ENCODE data around the gene RIBC1. TPM values are rescaled to one million over a fixed set of nuclear protein-coding genes. Genes with fewer than 3 reads are reported as not detected.

Gene RIBC1
- total and polyA plus RNA-seq, 2 experiments from 2014 or later: 2.7 to 4.0 TPM

DNA sequence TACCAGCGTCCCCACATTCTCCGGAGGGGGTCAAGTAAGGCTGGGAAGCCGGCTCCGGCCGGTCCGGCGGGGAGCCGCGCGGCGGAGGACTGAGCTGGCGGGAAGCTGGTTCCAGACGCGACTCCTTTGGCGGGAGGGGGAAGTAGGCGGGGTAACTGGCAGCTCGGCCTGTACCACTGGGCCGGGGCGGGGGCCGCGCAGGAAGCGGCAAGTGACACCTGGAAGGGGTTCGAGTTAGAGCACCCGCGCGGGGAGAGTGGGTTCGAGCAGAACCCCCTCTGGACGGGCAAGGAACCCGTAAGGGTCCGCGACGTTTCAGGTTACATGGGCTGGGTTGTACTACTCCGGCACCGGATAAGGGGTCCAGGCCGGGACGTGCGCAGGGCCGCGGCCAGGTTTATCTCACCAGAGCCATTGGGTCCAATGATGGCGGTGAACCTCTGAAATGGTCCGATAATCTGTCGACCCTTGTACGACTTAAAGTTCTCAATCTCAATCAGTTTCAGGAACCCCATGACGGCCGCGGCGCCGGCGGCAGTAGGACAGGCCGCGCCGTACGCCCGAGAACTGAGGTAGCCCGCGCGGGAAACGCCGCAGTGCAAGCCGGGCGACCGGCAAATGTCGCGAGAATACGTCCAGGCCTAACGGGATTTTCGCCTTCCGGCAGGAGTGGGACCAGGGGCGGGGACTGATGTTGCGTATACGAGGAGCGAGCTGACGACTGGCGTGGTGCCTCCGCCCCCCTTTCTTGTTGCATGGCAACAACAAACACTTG is 400 bp upstream of the RIBC1 start, which contains the start of gene SMC1A:
Gene SMC1A (minus strand): TSS at position 569 of the 775 bp plus-strand sequence. CDS start 54 bp downstream, at position 515.
- peak within 1 kb of the TSS; percentile 80 for H3K27ac ChIP-seq
- TF ChIP-seq, protein P1, sequence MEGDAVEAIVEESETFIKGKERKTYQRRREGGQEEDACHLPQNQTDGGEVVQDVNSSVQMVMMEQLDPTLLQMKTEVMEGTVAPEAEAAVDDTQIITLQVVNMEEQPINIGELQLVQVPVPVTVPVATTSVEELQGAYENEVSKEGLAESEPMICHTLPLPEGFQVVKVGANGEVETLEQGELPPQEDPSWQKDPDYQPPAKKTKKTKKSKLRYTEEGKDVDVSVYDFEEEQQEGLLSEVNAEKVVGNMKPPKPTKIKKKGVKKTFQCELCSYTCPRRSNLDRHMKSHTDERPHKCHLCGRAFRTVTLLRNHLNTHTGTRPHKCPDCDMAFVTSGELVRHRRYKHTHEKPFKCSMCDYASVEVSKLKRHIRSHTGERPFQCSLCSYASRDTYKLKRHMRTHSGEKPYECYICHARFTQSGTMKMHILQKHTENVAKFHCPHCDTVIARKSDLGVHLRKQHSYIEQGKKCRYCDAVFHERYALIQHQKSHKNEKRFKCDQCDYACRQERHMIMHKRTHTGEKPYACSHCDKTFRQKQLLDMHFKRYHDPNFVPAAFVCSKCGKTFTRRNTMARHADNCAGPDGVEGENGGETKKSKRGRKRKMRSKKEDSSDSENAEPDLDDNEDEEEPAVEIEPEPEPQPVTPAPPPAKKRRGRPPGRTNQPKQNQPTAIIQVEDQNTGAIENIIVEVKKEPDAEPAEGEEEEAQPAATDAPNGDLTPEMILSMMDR (IDR thresholded peaks at IDR 0.05; ENCODE audit: low read depth, low read length): no peak
- H3K36me3 ChIP-seq: no peaks in the 10 kb centered on the region
- peak within 1 kb of the TSS; percentile 46 for H3K4me3 ChIP-seq
- no peaks in the 10 kb centered on the region for H3K9me3 ChIP-seq (ENCODE audit: low read depth)
- DNase-seq (ENCODE audit: low read depth in 1 of 2, low spot score in 1 of 2): peak; percentile 95 to 97
- H3K27me3 ChIP-seq: no peaks in the 10 kb centered on the region
- H3K4me1 ChIP-seq (ENCODE audit: low read depth): peaks cover 5% of the 10 kb centered on the region

- H3K4me1 ChIP-seq (ENCODE audit: low read depth): no peaks in the 10 kb centered on the region
- no peaks in the 10 kb centered on the region for H3K9me3 ChIP-seq (ENCODE audit: low read depth)
- H3K27me3 ChIP-seq: no peaks in the 10 kb centered on the region
- H3K27ac ChIP-seq: no peak overlapping the region
- peaks cover 2% of the 10 kb centered on the region for H3K36me3 ChIP-seq
- TF ChIP-seq, protein P1 (IDR thresholded peaks at IDR 0.05; ENCODE audit: low read depth, low read length): no peak
- H3K4me3 ChIP-seq: no peak overlapping the region
- DNase-seq (ENCODE audit: low read depth in 1 of 2, low spot score in 1 of 2): no peak
Observed at GRCh38 chrX:53429755-53430154, 7.1 kb downstream of the RIBC1 start.

- no peak overlapping the region for H3K4me3 ChIP-seq
- TF ChIP-seq, protein P1 (IDR thresholded peaks at IDR 0.05; ENCODE audit: low read depth, low read length): no peak
- H3K9me3 ChIP-seq (ENCODE audit: low read depth): no peaks in the 10 kb centered on the region
- no peak for DNase-seq (ENCODE audit: low read depth in 1 of 2, low spot score in 1 of 2)
- no peaks in the 10 kb centered on the region for H3K27me3 ChIP-seq
- H3K27ac ChIP-seq: no peak overlapping the region
- H3K4me1 ChIP-seq (ENCODE audit: low read depth): no peaks in the 10 kb centered on the region
- H3K36me3 ChIP-seq: peaks cover 2% of the 10 kb centered on the region
Observed at GRCh38 chrX:53430231-53430630, 7.6 kb downstream of the RIBC1 start.

DNA sequence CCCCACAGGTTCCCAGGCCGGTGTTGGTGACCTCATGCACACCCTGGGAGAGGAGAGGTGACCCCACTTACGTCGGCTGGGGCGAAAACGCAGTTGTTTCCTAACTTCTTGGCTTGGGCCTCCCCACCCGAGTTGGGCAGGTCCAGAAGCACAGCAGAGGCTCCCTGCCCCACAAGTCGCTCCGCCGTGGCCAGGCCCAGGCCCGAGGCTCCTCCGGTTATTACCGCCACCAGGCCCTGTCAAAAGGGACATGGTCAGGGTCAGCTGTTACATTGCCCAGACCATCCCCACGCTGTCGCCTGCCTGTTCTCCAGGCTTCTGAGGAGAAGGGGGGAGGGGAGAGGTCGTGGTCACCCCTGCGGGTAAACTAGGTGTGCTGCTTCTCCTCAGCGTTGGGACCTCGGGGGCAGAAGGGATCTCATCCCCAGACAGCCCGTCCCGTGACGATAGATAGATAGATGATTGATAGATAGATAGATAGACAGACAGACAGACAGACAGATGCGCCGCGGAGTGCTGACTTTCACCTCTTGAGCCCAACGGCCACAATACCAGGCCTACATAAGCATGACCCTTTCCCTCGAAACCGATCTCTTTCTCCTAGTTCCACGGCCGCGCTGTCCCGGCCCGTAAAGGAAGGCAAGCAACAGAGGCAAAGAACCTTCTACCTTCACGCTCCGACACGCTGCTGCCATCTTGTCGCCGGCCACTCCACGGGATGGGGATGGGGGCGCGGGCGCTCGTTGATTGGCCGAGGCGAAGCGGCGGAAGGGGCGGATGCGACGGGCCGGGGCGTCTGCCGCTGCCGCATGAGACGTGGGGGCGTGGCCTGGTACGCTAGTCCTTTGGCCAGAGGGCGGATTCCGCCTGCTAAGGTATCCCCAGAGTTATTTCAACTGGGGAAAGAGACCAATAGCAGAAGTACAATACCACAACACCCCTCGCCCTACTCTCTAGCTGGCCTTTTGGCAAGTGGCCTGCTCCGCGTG is 11.3 kb downstream of the RIBC1 start, which contains the start of gene HSD17B10:
Gene HSD17B10 (minus strand): TSS at position 720 of the 989 bp plus-strand sequence. CDS start 25 bp downstream, at position 695.
- H3K27me3 ChIP-seq: peaks cover 5% of the 10 kb centered on the region
- no peaks in the 10 kb centered on the region for H3K4me1 ChIP-seq (ENCODE audit: low read depth)
- H3K27ac ChIP-seq: peak within 1 kb of the TSS; percentile 79
- TF ChIP-seq, protein P1 (IDR thresholded peaks at IDR 0.05; ENCODE audit: low read depth, low read length): no peak
- DNase-seq (ENCODE audit: low read depth in 1 of 2, low spot score in 1 of 2): peak; percentile 89 to 93
- no peaks in the 10 kb centered on the region for H3K9me3 ChIP-seq (ENCODE audit: low read depth)
- H3K4me3 ChIP-seq: peak within 1 kb of the TSS; percentile 79
- peaks cover 2% of the 10 kb centered on the region for H3K36me3 ChIP-seq

DNA sequence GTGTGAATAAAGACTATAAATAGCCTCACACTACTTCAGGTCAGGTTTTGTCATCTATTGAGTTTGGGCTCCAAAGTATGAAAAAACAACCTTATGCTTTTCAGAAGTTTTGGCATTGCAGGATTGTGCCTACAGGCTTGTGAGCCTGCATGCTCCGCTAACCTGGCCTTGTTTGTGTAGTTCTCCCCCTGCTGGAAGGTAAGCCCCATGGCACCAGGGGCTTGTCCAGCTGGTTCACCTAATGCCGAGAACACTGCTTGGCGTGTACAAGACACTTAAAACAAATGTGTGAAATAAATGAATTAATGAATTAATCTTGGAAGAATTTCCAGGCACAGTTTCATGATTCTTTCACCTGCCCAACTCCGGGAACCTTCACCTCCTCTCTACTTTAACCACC is 13.3 kb downstream of the RIBC1 start:
- no peak overlapping the region for H3K27ac ChIP-seq
- DNase-seq (ENCODE audit: low read depth in 1 of 2, low spot score in 1 of 2): peak; percentile 67 to 77
- no peaks in the 10 kb centered on the region for H3K9me3 ChIP-seq (ENCODE audit: low read depth)
- H3K36me3 ChIP-seq: peaks cover 2% of the 10 kb centered on the region
- no peaks in the 10 kb centered on the region for H3K4me1 ChIP-seq (ENCODE audit: low read depth)
- H3K27me3 ChIP-seq: peaks cover 5% of the 10 kb centered on the region
- TF ChIP-seq, protein P1 (IDR thresholded peaks at IDR 0.05; ENCODE audit: low read depth, low read length): peak; percentile 79
- H3K4me3 ChIP-seq: no peak overlapping the region
